ENCODE results near the gene ST8SIA4.

The ST8SIA4 gene

GRCh38 chr5:100872408-100873190 is 30.5 kb downstream of the ST8SIA4 start:
- in situ Hi-C loops (cut with HindIII; ENCODE audit: low sequenced_read_pairs) = no loop called here

- in situ Hi-C loops (cut with HindIII; ENCODE audit: low sequenced_read_pairs) = no loop called here
Measured at GRCh38 chr5:100867039-100867562, 36.0 kb downstream of the ST8SIA4 start.

- in situ Hi-C loops (cut with HindIII; ENCODE audit: low sequenced_read_pairs) = no loop called here
Measured at GRCh38 chr5:100864931-100865330, 38.2 kb downstream of the ST8SIA4 start.

GRCh38 chr5:100863739-100864138 is 39.3 kb downstream of the ST8SIA4 start:
- in situ Hi-C loops (cut with HindIII; ENCODE audit: low sequenced_read_pairs) = no loop called here

GRCh38 chr5:100861148-100861547 is 41.9 kb downstream of the ST8SIA4 start:
- in situ Hi-C loops (cut with HindIII; ENCODE audit: low sequenced_read_pairs) = no loop called here

- in situ Hi-C loops (cut with HindIII; ENCODE audit: low sequenced_read_pairs) = no loop called here
Measured at GRCh38 chr5:100860407-100860806, 42.7 kb downstream of the ST8SIA4 start.

GRCh38 chr5:100858987-100859545 is 44.0 kb downstream of the ST8SIA4 start:
- in situ Hi-C loops (cut with HindIII; ENCODE audit: low sequenced_read_pairs) = no loop called here

- in situ Hi-C loops (cut with HindIII; ENCODE audit: low sequenced_read_pairs) = no loop called here
Measured at GRCh38 chr5:100856462-100856861, 46.6 kb downstream of the ST8SIA4 start.

GRCh38 chr5:100855937-100856430 is 47.1 kb downstream of the ST8SIA4 start:
- in situ Hi-C loops (cut with HindIII; ENCODE audit: low sequenced_read_pairs) = no loop called here

GRCh38 chr5:100855295-100855694 is 47.8 kb downstream of the ST8SIA4 start:
- in situ Hi-C loops (cut with HindIII; ENCODE audit: low sequenced_read_pairs) = no loop called here

GRCh38 chr5:100854591-100854990 is 48.5 kb downstream of the ST8SIA4 start:
- in situ Hi-C loops (cut with HindIII; ENCODE audit: low sequenced_read_pairs) = no loop called here

GRCh38 chr5:100853582-100853981 is 49.5 kb downstream of the ST8SIA4 start:
- in situ Hi-C loops (cut with HindIII; ENCODE audit: low sequenced_read_pairs) = no loop called here

- in situ Hi-C loops (cut with HindIII; ENCODE audit: low sequenced_read_pairs) = no loop called here
Measured at GRCh38 chr5:100852988-100853449, 50.1 kb downstream of the ST8SIA4 start.

GRCh38 chr5:100852051-100852450 is 51.0 kb downstream of the ST8SIA4 start:
- in situ Hi-C loops (cut with HindIII; ENCODE audit: low sequenced_read_pairs) = no loop called here

- in situ Hi-C loops (cut with HindIII; ENCODE audit: low sequenced_read_pairs) = no loop called here
Measured at GRCh38 chr5:100846772-100847171, 56.3 kb downstream of the ST8SIA4 start.

- in situ Hi-C loops (cut with HindIII; ENCODE audit: low sequenced_read_pairs) = no loop called here
Measured at GRCh38 chr5:100842080-100842479, 61.0 kb downstream of the ST8SIA4 start.

GRCh38 chr5:100841358-100842076 is 61.6 kb downstream of the ST8SIA4 start:
- in situ Hi-C loops (cut with HindIII; ENCODE audit: low sequenced_read_pairs) = no loop called here

GRCh38 chr5:100840789-100841188 is 62.3 kb downstream of the ST8SIA4 start:
- in situ Hi-C loops (cut with HindIII; ENCODE audit: low sequenced_read_pairs) = no loop called here

GRCh38 chr5:100840370-100840769 is 62.7 kb downstream of the ST8SIA4 start:
- in situ Hi-C loops (cut with HindIII; ENCODE audit: low sequenced_read_pairs) = no loop called here

GRCh38 chr5:100838048-100838473 is 65.0 kb downstream of the ST8SIA4 start:
- in situ Hi-C loops (cut with HindIII; ENCODE audit: low sequenced_read_pairs) = no loop called here

GRCh38 chr5:100834519-100834918 is 68.6 kb downstream of the ST8SIA4 start:
- in situ Hi-C loops (cut with HindIII; ENCODE audit: low sequenced_read_pairs) = no loop called here
